SK-N-SH treated with all-trans-retinoic acid at 6 μM for 48 hours (cell line): ENCODE data around the gene FXYD2.

Source experiments
- ATAC-seq: fragments of 200-7000 bp; cut with Tn5 transposase; 3 replicates; pipeline ENCODE4 v1.9.1; 2020; ENCODE audit warnings: mild to moderate bottlenecking, moderate library complexity
- ARNTL ChIP-seq: fragments of 450-650 bp; formaldehyde crosslinking; IDR thresholded peaks from 2 replicates; pipeline ENCODE4 v1.5.0; 2020; ENCODE audit warnings: low read depth, mild to moderate bottlenecking, moderate library complexity, borderline replicate concordance
- CREB5 ChIP-seq: fragments of 250-450 bp; sonication (Bioruptor Pico); IDR thresholded peaks from 2 replicates; pipeline ENCODE4 v1.5.1; 2020; ENCODE audit warnings: low read depth, mild to moderate bottlenecking, moderate library complexity
- CSDC2 ChIP-seq: fragments of 250-450 bp; sonication (Bioruptor Pico); IDR thresholded peaks from 2 replicates; pipeline ENCODE4 v1.5.0; 2020; ENCODE audit warnings: mild to moderate bottlenecking, moderate library complexity
- ESRRG ChIP-seq: fragments of 250-450 bp; sonication (Bioruptor Pico); IDR thresholded peaks from 2 replicates; pipeline ENCODE4 v1.6.1; 2021; ENCODE audit warnings: mild to moderate bottlenecking
- GLIS3 ChIP-seq: fragments of 250-450 bp; sonication (Bioruptor Pico); IDR thresholded peaks from 2 replicates; pipeline ENCODE4 v1.5.0; 2020; ENCODE audit warnings: mild to moderate bottlenecking, moderate library complexity
- ISL1 ChIP-seq: fragments of 250-450 bp; sonication (Bioruptor Pico); IDR thresholded peaks from 2 replicates; pipeline ENCODE4 v2.1.2; 2022; ENCODE audit warnings: mild to moderate bottlenecking, moderate library complexity
- OSR1 ChIP-seq: fragments of 250-450 bp; sonication (Bioruptor Pico); IDR thresholded peaks from 2 replicates; pipeline ENCODE4 v1.8.0; 2022; ENCODE audit warnings: moderate library complexity, mild to moderate bottlenecking, inconsistent platforms
- PATZ1 ChIP-seq: fragments of 250-450 bp; sonication (Bioruptor Pico); IDR thresholded peaks from 2 replicates; pipeline ENCODE4 v1.8.0; 2020; ENCODE audit warnings: mild to moderate bottlenecking, moderate library complexity, borderline replicate concordance
- POU6F1 ChIP-seq: fragments of 250-450 bp; sonication (Bioruptor Pico); IDR thresholded peaks from 2 replicates; pipeline ENCODE4 v1.8.0; 2021; ENCODE audit warnings: low read depth, mild to moderate bottlenecking, moderate library complexity, borderline replicate concordance
- PPARA ChIP-seq: fragments of 250-450 bp; sonication (Bioruptor Pico); IDR thresholded peaks from 2 replicates; pipeline ENCODE4 v1.5.0; 2020; ENCODE audit warnings: mild to moderate bottlenecking, borderline replicate concordance
- SNAI2 ChIP-seq: fragments of 250-450 bp; sonication (Bioruptor Pico); IDR thresholded peaks from 2 replicates; pipeline ENCODE4 v1.5.0; 2020; ENCODE audit warnings: mild to moderate bottlenecking, moderate library complexity
- TOX ChIP-seq: fragments of 250-450 bp; sonication (Bioruptor Pico); IDR thresholded peaks from 2 replicates; pipeline ENCODE4 v1.8.0; 2021; ENCODE audit warnings: mild to moderate bottlenecking, moderate library complexity, borderline replicate concordance
- ZC3H10 ChIP-seq: fragments of 250-450 bp; sonication (Bioruptor Pico); IDR thresholded peaks from 2 replicates; pipeline ENCODE4 v1.5.1; 2021; ENCODE audit warnings: mild to moderate bottlenecking, moderate library complexity
- ZFP30 ChIP-seq: fragments of 450-650 bp; formaldehyde crosslinking; IDR thresholded peaks from 2 replicates; pipeline ENCODE4 v1.5.0; 2022; ENCODE audit warnings: mild to moderate bottlenecking, moderate library complexity
- ZNF565 ChIP-seq: fragments of 450-650 bp; formaldehyde crosslinking; conservative IDR thresholded peaks from 2 replicates; pipeline ENCODE4 v1.5.0; 2020; ENCODE audit warnings: low read depth, mild to moderate bottlenecking, moderate library complexity
- ZNF70 ChIP-seq: fragments of 450-650 bp; formaldehyde crosslinking; IDR thresholded peaks from 2 replicates; pipeline ENCODE4 v1.5.0; 2020; ENCODE audit warnings: mild to moderate bottlenecking, moderate library complexity
- ZNF8 ChIP-seq: fragments of 450-650 bp; formaldehyde crosslinking; IDR thresholded peaks from 2 replicates; pipeline ENCODE4 v1.5.0; 2020; ENCODE audit warnings: mild to moderate bottlenecking, moderate library complexity
- TF ChIP-seq, protein P1 (sequence below): fragments of 250-450 bp; sonication (Bioruptor Pico); IDR thresholded peaks from 2 replicates; pipeline ENCODE4 v1.5.1; 2021; ENCODE audit warnings: mild to moderate bottlenecking, moderate library complexity

FXYD2 gene

DNA sequence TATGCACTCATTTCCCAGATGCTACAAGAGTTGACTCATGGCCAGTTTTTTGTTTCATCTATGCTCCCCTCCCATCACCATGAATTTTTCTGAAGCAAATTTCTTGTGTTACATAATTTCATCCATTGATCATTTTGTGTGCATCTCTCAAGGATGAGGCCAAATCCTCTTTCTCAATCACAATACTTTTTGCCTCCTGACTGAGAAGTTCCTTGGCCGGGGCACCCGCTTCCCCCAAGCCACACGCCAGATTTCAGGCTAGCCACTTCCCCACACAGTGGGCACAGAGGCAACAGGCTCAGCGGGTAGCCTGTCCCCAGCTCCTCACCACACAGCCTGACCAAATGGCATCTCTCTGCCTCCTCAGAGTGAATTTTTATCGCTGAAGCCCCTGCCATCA lies 17.7 kb downstream of the FXYD2 start:
- no peak for ATAC-seq
- TF ChIP-seq ZNF565 (CRISPR knock-in tag) (no peak), POU6F1 (CRISPR knock-in tag) (no peak), GLIS3 (no peak), TOX (CRISPR knock-in tag) (no peak), CSDC2 (CRISPR knock-in tag) (no peak), ESRRG (no peak)
- TF ChIP-seq, all 23 proteins: peak for 0

GRCh38 chr11:117805045-117805444 lies 19.5 kb downstream of the FXYD2 start:
- TF ChIP-seq OSR1 (CRISPR knock-in tag) = no peak
- no peak for ATAC-seq

GRCh38 chr11:117803896-117804295 lies 20.6 kb downstream of the FXYD2 start:
- TF ChIP-seq ZFP30 (CRISPR knock-in tag) (no peak), ZNF70 (CRISPR knock-in tag) (no peak), ARNTL (CRISPR knock-in tag) (no peak), ZC3H10 (no peak), ISL1 (no peak), TOX (CRISPR knock-in tag) (no peak), CSDC2 (CRISPR knock-in tag) (no peak), ZNF8 (CRISPR knock-in tag) (no peak), SNAI2 (no peak), CREB5 (CRISPR knock-in tag) (no peak), POU6F1 (CRISPR knock-in tag) (no peak)
- ATAC-seq = no peak

DNA sequence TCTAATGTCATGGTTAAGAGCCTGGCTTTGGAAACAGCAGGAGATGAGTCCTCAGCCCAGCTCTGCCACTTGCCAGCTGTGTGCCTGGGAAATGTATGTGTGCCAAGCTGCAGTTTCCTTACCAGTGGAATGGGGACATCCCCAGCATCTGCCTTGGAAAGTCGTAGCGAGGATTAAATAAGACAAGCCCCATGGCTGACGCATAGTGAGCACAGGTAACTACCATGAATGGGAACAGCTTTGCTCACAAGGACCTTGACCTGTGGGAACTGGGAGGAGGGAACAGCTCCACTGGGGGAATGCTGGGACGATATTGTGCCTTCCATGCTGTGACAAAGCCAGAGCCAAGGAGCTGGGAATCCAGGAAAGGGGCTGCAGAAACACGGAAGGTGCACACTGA lies 24.9 kb downstream of the FXYD2 start:
- TF ChIP-seq ZNF565 (CRISPR knock-in tag) = no peak
- TF ChIP-seq POU6F1 (CRISPR knock-in tag) = no peak
- TF ChIP-seq ISL1 = no peak
- no peak for TF ChIP-seq ZNF70 (CRISPR knock-in tag)
- TF ChIP-seq GLIS3 = no peak
- no peak for TF ChIP-seq CSDC2 (CRISPR knock-in tag)
- no peak for ATAC-seq

- ATAC-seq = no peak
- TF ChIP-seq SNAI2 (no peak), PPARA (CRISPR knock-in tag) (no peak), ZFP30 (CRISPR knock-in tag) (no peak), POU6F1 (CRISPR knock-in tag) (no peak), ZNF565 (CRISPR knock-in tag) (no peak), CSDC2 (CRISPR knock-in tag) (no peak), ISL1 (no peak), PATZ1 (no peak), ZC3H10 (no peak), ESRRG (no peak), GLIS3 (no peak), ZNF70 (CRISPR knock-in tag) (no peak)
- TF ChIP-seq, protein P1, sequence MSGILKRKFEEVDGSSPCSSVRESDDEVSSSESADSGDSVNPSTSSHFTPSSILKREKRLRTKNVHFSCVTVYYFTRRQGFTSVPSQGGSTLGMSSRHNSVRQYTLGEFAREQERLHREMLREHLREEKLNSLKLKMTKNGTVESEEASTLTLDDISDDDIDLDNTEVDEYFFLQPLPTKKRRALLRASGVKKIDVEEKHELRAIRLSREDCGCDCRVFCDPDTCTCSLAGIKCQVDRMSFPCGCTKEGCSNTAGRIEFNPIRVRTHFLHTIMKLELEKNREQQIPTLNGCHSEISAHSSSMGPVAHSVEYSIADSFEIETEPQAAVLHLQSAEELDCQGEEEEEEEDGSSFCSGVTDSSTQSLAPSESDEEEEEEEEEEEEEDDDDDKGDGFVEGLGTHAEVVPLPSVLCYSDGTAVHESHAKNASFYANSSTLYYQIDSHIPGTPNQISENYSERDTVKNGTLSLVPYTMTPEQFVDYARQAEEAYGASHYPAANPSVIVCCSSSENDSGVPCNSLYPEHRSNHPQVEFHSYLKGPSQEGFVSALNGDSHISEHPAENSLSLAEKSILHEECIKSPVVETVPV (CRISPR knock-in tag) = no peak
Observed at GRCh38 chr11:117796872-117797529, 27.5 kb downstream of the FXYD2 start, which contains the start of gene DSCAML1. DSCAML1 (minus strand) TSS chr11:117797216; CDS start chr11:117797079, 137 bp downstream.
